Type B pancreatic cell (in vitro differentiated cells): ENCODE measurements around the gene LY9. TPM values are rescaled to one million over a fixed set of nuclear protein-coding genes. Genes with fewer than 3 reads are reported as not detected.

Experiments used
- DNase-seq: peaks from one replicate; pipeline ENCODE4 v3.0.0; 2021; ENCODE audit warnings: mixed read lengths; ENCODE audit not compliant: unreplicated experiment; ENCODE audit errors: extremely low spot score
- H3K27ac Mint-ChIP-seq: 2 replicates; pipeline ENCODE4 v1.8.0; 2021; ENCODE audit warnings: mild to moderate bottlenecking, mixed read lengths
- H3K27me3 Mint-ChIP-seq: 2 replicates; pipeline ENCODE4 v1.8.0; 2021; ENCODE audit warnings: mixed read lengths
- H3K36me3 Mint-ChIP-seq: 2 replicates; pipeline ENCODE4 v1.8.0; 2021; ENCODE audit warnings: mixed read lengths
- H3K4me1 Mint-ChIP-seq: one replicate; pipeline ENCODE4 v1.8.0; 2021; ENCODE audit warnings: mixed read lengths; ENCODE audit not compliant: unreplicated experiment
- H3K4me3 Mint-ChIP-seq: 2 replicates; pipeline ENCODE4 v1.8.0; 2021; ENCODE audit warnings: mild to moderate bottlenecking, mixed read lengths
- H3K9me3 Mint-ChIP-seq: 2 replicates; pipeline ENCODE4 v1.8.0; 2021; ENCODE audit warnings: mixed read lengths
- total RNA-seq: library from RNA; stranded (reverse); gene quantifications from 2 replicates; pipeline ENCODE4 v1.2.1, GENCODE V29; 2021; ENCODE audit warnings: low replicate concordance
- TF ChIP-seq, protein P1 (sequence below): fragments of 200-600 bp; sonication (generic); conservative IDR thresholded peaks from 2 replicates; pipeline ENCODE4 v1.5.0; 2021; ENCODE audit warnings: antibody characterized with exemption, mild to moderate bottlenecking

The LY9 gene
- total RNA-seq, 1 donor from 2014 or later, result not detected

DNA sequence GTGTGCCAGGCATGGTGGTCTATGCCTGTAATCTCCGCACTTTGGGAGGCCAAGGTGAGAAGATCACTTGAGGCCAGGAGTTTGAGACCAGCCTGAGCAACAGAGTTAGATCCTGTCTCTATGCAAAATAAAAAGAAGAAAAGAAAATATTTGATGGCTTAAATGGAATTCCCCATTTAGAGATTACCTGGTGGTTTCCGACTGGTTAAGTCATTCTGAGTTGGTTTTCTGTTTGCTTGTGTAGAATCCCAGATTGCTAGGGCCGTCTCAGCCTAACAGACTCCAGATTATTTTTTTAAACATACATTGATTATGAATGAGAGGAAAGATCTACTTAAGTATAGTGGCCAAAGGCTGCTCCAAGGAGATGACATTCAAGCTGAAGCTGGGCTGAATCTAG is 22.9 kb upstream of the LY9 start:
- Mint-ChIP-seq H3K4me1 (no peaks in the 10 kb centered on the region), H3K27me3 (peaks cover 8% of the 10 kb centered on the region), H3K36me3 (no peaks in the 10 kb centered on the region), H3K9me3 (no peaks in the 10 kb centered on the region), H3K27ac (no peak overlapping the region), H3K4me3 (no peak overlapping the region)
- DNase-seq, result no peak
- TF ChIP-seq, protein P1, sequence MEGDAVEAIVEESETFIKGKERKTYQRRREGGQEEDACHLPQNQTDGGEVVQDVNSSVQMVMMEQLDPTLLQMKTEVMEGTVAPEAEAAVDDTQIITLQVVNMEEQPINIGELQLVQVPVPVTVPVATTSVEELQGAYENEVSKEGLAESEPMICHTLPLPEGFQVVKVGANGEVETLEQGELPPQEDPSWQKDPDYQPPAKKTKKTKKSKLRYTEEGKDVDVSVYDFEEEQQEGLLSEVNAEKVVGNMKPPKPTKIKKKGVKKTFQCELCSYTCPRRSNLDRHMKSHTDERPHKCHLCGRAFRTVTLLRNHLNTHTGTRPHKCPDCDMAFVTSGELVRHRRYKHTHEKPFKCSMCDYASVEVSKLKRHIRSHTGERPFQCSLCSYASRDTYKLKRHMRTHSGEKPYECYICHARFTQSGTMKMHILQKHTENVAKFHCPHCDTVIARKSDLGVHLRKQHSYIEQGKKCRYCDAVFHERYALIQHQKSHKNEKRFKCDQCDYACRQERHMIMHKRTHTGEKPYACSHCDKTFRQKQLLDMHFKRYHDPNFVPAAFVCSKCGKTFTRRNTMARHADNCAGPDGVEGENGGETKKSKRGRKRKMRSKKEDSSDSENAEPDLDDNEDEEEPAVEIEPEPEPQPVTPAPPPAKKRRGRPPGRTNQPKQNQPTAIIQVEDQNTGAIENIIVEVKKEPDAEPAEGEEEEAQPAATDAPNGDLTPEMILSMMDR, result no peak

GRCh38 chr1:160774886-160775719 is 20.9 kb upstream of the LY9 start:
- Mint-ChIP-seq H3K27ac (no peak overlapping the region), H3K4me1 (no peaks in the 10 kb centered on the region), H3K27me3 (peaks cover 4% of the 10 kb centered on the region), H3K36me3 (no peaks in the 10 kb centered on the region), H3K4me3 (no peak overlapping the region), H3K9me3 (no peaks in the 10 kb centered on the region)
- TF ChIP-seq, protein P1, result no peak
- no peak for DNase-seq

- H3K9me3 Mint-ChIP-seq, result no peaks in the 10 kb centered on the region
- no peak overlapping the region for H3K27ac Mint-ChIP-seq
- H3K27me3 Mint-ChIP-seq, result peaks cover 3% of the 10 kb centered on the region
- no peaks in the 10 kb centered on the region for H3K36me3 Mint-ChIP-seq
- DNase-seq, result no peak
- TF ChIP-seq, protein P1, result no peak
- no peak overlapping the region for H3K4me3 Mint-ChIP-seq
- H3K4me1 Mint-ChIP-seq, result no peaks in the 10 kb centered on the region
Observed at GRCh38 chr1:160776178-160776577, 19.8 kb upstream of the LY9 start.

GRCh38 chr1:160777486-160778089 is 18.4 kb upstream of the LY9 start:
- DNase-seq, result no peak

DNA sequence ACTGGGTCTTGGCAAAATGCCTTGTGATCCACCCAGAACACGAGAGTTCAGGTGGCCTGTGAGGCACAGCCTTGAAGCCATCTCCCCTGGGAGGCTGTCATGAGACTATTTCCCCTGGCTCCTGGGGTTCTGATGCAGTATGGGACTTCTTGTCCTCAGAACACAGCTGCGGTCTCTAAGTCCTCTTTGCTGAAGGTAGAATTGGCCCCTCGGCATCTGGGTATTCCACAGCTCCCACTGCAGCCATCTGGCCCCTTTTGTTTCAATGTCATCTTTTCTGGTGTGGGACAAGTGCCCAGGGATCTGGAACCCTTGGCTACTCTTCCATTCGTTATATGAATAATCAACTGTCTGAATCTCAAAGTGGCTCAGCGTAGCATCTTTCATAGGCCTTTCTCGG is 17.0 kb upstream of the LY9 start:
- no peak overlapping the region for H3K4me3 Mint-ChIP-seq
- DNase-seq, result no peak
- H3K27ac Mint-ChIP-seq, result no peak overlapping the region
- peaks cover 9% of the 10 kb centered on the region for H3K4me1 Mint-ChIP-seq
- peaks cover 3% of the 10 kb centered on the region for H3K27me3 Mint-ChIP-seq
- H3K9me3 Mint-ChIP-seq, result no peaks in the 10 kb centered on the region
- TF ChIP-seq, protein P1, result no peak
- no peaks in the 10 kb centered on the region for H3K36me3 Mint-ChIP-seq

More at GRCh38 chr1:160777486-160778089, 18.4 kb upstream of the LY9 start:
- Mint-ChIP-seq H3K27me3 (peaks cover 3% of the 10 kb centered on the region), H3K4me1 (peaks cover 9% of the 10 kb centered on the region), H3K9me3 (no peaks in the 10 kb centered on the region), H3K4me3 (no peak overlapping the region), H3K36me3 (no peaks in the 10 kb centered on the region), H3K27ac (no peak overlapping the region)
- TF ChIP-seq, protein P1, result peak; percentile 66
